Aorta (tissue), 5 donors: Measurements from ENCODE around the gene MGAT5B. TPM values are rescaled to one million over a fixed set of nuclear protein-coding genes. Genes with fewer than 3 reads are reported as not detected.

Source experiments
- ATAC-seq: fragments of 200-7000 bp; cut with Tn5 transposase; one replicate; pipeline ENCODE4 v1.9.1; 2022; ENCODE audit warnings: moderate library complexity; ENCODE audit not compliant: low FRiP score
- DNase-seq, 2 donors: peaks; one replicate each; pipeline ENCODE4 v3.0.0-alpha.2; 2020
- H3K27ac ChIP-seq, 2 donors: one replicate each; pipeline ENCODE4 v1.5.1; 2013; ENCODE audit warnings: low read length in 2 of 2, mild to moderate bottlenecking in 2 of 2, moderate library complexity in 2 of 2, control low read depth in 1 of 2, inconsistent platforms in 1 of 2, low read depth in 1 of 2
- H3K27me3 ChIP-seq, 2 donors: one replicate each; pipeline ENCODE4 v1.6.1; 2013; ENCODE audit warnings: control low read depth in 1 of 2, low read length in 1 of 2, mild to moderate bottlenecking in 1 of 2, moderate library complexity in 1 of 2; ENCODE audit not compliant: insufficient read depth in 2 of 2, control insufficient read depth in 1 of 2
- H3K36me3 ChIP-seq, 2 donors: one replicate each; pipeline ENCODE4 v1.6.1; 2013; ENCODE audit warnings: control low read depth in 1 of 2, low read length in 1 of 2, mild to moderate bottlenecking in 1 of 2; ENCODE audit not compliant: insufficient read depth in 2 of 2, control insufficient read depth in 1 of 2
- H3K4me1 ChIP-seq, 2 donors: one replicate each; pipeline ENCODE4 v1.6.1; 2013; ENCODE audit warnings: low read length in 2 of 2, control low read depth in 1 of 2, mild to moderate bottlenecking in 1 of 2, moderate library complexity in 1 of 2; ENCODE audit not compliant: insufficient read depth in 2 of 2, control insufficient read depth in 1 of 2
- H3K4me3 ChIP-seq, 2 donors: one replicate each; pipeline ENCODE4 v1.5.1; 2013; ENCODE audit warnings: low read length in 2 of 2, control low read depth in 1 of 2, mild to moderate bottlenecking in 1 of 2
- H3K9me3 ChIP-seq: one replicate; pipeline ENCODE4 v1.6.1; 2013; ENCODE audit warnings: mild to moderate bottlenecking, low read length; ENCODE audit not compliant: control insufficient read depth
- WGBS, 2 donors: extraction: QIAGEN DNeasy Blood & Tissue Kit; methylation state at CpG; one replicate each; pipeline ENCODE4 v1.1.7; 2013; 5-methylcytosine and 5-hydroxymethylcytosine counted together
- intact Hi-C, 2 donors: fragments of 100-400 bp; cut with DNase I; formaldehyde crosslinking; loops; one replicate each; pipeline versions ENCODE4 v1.14.2 to v1.15.0; 2022
- polyA plus RNA-seq, 2 donors: library from polyadenylated mRNA; stranded (reverse); fragments of 200-250 nt; gene quantifications; one replicate each; pipeline ENCODE4 v1.2.3, GENCODE V29; 2013
- total RNA-seq, 2 donors: library from RNA; stranded (reverse); fragmentation: NEBNext Ultra II Directional; extraction: Animal tissue kit (Norgen Biotek cat#: 25700); gene quantifications; one replicate each; pipeline ENCODE4 v1.2.1, GENCODE V29; 2021
- donor health status: healthy with polysubstance abuse.
- donor health status: Bipolar disorder and iron deficiency.
- donor health status: DM: no; HTN: no; CAD: no.
- donor health status: DM: no; HTN: no; CAD: no.
- donor health status: DM: yes; HTN: yes; CAD: no.

The MGAT5B gene
- total and polyA plus RNA-seq, 4 donors: 0.51 to 0.55 TPM; not detected in 2

DNA sequence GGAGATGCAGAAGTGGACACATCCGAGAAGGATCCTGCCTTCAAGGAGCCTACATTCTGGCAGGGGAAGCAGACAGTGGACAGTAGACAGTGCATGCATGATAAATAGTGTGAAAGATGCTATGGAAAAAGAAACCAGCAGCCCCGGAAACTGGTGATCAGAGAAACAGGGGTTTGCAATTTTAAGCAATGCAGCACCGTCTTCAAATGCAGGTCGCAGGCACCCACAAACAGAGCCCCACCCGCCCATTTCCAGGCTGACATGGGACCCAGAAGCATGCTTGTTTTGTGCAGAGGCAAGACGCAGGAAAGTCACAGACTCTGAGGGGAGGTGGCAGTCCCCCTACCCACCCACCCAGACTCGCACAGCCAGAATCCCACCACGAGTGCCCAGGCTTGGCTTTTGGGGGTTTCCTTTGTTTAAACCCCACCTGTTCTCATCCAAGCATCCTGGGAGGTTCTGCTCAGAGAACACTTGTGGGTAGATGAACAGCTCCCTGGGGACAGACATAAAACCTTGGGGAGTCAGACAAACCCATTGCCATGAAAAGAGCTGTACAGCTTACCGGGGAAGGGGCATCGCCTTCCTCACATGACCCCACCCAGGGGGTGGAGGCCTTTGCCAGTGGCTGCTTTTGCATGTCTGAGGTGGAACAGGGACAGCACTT is 114.3 kb downstream of the MGAT5B start:
- Histone ChIP-seq H3K4me1 (no peaks in the 10 kb centered on the region), H3K4me3 (no peak overlapping the region), H3K27me3 (no peaks in the 10 kb centered on the region), H3K36me3 (no peaks in the 10 kb centered on the region), H3K27ac (no peak overlapping the region), H3K9me3 (peaks cover 1% of the 10 kb centered on the region)
- ATAC-seq (no peak), DNase-seq (no peak)
- intact Hi-C loops: no loop called here
- WGBS, 2 donors: 72 to 78% methylated on average over 10 of the region's 10 CpGs

GRCh38 chr17:76983075-76983775 is 115.0 kb downstream of the MGAT5B start:
- no peak overlapping the region for H3K4me3 ChIP-seq
- intact Hi-C loops: no loop called here
- no peaks in the 10 kb centered on the region for H3K27me3 ChIP-seq
- H3K4me1 ChIP-seq: no peaks in the 10 kb centered on the region
- DNase-seq (no peak), ATAC-seq (peak; percentile 20)
- 43 to 47% methylated on average over 17 of the region's 17 CpGs for WGBS, 2 donors
- H3K36me3 ChIP-seq: no peaks in the 10 kb centered on the region
- H3K9me3 ChIP-seq: no peaks in the 10 kb centered on the region
- no peak overlapping the region for H3K27ac ChIP-seq

DNA sequence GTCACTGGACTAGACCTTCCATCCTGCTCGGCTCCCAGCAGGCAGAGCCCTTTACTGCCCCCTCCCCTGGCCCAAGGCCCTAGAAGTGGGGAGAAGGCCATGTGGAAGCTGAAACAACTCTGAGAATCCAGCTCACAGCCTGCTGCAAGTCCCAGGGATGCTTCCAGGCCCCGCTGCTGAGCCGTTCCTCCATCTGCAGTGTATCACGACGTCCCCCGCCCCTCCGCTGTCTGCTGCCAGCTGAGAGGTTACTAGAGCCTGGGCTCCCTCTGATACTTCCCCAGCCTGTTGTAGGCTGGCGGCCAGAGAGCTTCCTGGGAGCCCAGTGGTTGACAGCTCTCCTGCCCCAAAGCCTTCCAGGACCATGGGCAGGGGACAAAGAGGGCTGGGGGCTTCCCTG is 118.2 kb downstream of the MGAT5B start:
- 43 to 54% methylated on average over 8 of the region's 8 CpGs for WGBS, 2 donors
- Histone ChIP-seq H3K9me3 (no peaks in the 10 kb centered on the region), H3K4me3 (no peak overlapping the region), H3K4me1 (no peaks in the 10 kb centered on the region), H3K27ac (no peak overlapping the region), H3K36me3 (no peaks in the 10 kb centered on the region), H3K27me3 (no peaks in the 10 kb centered on the region)
- intact Hi-C loops: no loop called here
- ATAC-seq: no peak
- no peak for DNase-seq

DNA sequence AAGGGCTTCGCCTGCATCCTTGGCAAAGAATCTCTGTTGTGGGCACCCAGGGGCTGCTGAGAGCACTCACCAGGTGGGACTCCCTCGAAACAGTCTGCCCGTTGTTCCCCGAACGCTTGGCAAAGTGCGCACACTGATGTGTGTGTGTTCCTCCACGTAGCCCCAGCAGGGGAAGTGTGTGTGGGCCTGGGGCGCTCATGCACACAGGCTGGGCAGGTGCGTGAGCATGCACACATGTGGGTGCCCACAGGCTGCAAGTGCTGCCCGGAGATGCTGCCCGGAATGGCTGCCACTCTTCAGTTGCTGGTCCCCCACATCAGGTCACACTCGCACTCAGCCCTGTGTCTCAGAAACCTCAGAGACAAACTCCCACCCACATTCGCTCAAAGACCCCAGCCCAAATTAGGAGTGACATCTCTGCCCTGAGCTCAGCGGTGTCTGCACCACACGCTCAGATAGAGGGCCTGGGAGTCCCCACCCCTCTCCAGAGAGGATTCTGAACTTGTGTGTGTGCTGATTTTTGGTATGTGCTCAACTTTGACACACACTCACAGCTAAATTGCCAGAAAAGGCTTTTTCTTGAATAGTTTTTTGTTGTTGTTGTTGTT is 119.4 kb downstream of the MGAT5B start:
- intact Hi-C loops: no loop called here
- Histone ChIP-seq H3K27ac (no peak overlapping the region), H3K9me3 (no peaks in the 10 kb centered on the region), H3K4me1 (no peaks in the 10 kb centered on the region), H3K36me3 (no peaks in the 10 kb centered on the region), H3K27me3 (no peaks in the 10 kb centered on the region), H3K4me3 (no peak overlapping the region)
- peak; percentile 19 for ATAC-seq
- WGBS, 2 donors: 69 to 84% methylated on average over 15 of the region's 15 CpGs
- no peak for DNase-seq

GRCh38 chr17:76988796-76989195 is 120.6 kb downstream of the MGAT5B start:
- Histone ChIP-seq H3K4me3 (no peak overlapping the region), H3K36me3 (no peaks in the 10 kb centered on the region), H3K4me1 (no peaks in the 10 kb centered on the region), H3K27ac (no peak overlapping the region), H3K27me3 (no peaks in the 10 kb centered on the region), H3K9me3 (no peaks in the 10 kb centered on the region)
- DNase-seq (no peak), ATAC-seq (no peak)
- intact Hi-C loops: no loop called here
- WGBS, 2 donors: 78% methylated on average over 13 of the region's 13 CpGs

DNA sequence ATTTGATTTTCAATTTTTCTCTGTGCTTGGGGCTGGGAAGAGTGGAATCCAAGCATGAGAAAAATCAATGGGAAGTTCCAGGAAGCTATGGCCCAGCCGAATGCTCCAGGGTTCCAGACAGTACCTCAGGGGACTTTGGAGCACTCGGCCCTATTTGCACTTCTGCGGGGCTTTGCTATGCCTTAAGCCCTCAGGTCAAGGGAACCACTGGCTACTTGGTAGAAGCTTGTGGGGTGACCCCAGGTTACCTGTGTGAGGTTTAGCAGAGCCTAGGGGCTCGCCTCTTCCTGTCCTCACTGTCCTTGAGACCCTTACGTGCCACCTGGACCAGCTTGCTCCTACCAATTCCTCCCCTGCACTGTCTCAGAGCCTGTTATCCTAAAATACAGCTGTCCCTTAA is 121.3 kb downstream of the MGAT5B start:
- H3K27ac ChIP-seq: no peak overlapping the region
- no peaks in the 10 kb centered on the region for H3K9me3 ChIP-seq
- ATAC-seq (no peak), DNase-seq (no peak)
- no peaks in the 10 kb centered on the region for H3K36me3 ChIP-seq
- no peaks in the 10 kb centered on the region for H3K4me1 ChIP-seq
- WGBS, 2 donors: 54 to 61% methylated on average over 4 to 5 of the region's 5 CpGs
- intact Hi-C loops: no loop called here
- H3K4me3 ChIP-seq: no peak overlapping the region
- no peaks in the 10 kb centered on the region for H3K27me3 ChIP-seq

- WGBS, 2 donors: 37 to 39% methylated on average over 5 of the region's 5 CpGs
- Histone ChIP-seq H3K27me3 (no peaks in the 10 kb centered on the region), H3K27ac (no peak overlapping the region), H3K4me1 (no peaks in the 10 kb centered on the region), H3K9me3 (no peaks in the 10 kb centered on the region), H3K4me3 (no peak overlapping the region), H3K36me3 (no peaks in the 10 kb centered on the region)
- no peak for ATAC-seq
- no peak for DNase-seq
- intact Hi-C loops: no loop called here
Measured at GRCh38 chr17:76992891-76993290, 124.7 kb downstream of the MGAT5B start.

DNA sequence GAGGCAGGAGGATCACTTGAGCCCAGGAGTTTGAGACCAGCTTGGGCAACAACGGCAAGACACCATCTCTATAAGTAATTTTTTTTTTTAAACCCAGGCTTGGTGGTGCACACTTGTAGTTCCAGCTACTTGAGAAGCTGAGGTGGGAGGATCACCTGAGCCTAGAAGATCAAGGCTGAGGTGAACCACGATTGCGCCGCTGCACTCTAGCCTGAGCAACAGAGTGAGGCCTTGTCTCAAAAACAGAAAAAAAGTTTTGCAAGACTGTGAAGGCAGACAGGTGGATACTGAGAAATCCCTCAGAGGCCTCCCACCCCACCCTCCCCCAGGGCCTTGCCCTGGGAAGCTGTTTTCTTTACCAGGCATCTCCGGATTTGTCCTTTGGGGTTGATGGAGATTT is 125.4 kb downstream of the MGAT5B start:
- ATAC-seq (no peak), DNase-seq (no peak)
- no peaks in the 10 kb centered on the region for H3K9me3 ChIP-seq
- no peaks in the 10 kb centered on the region for H3K36me3 ChIP-seq
- H3K27ac ChIP-seq: no peak overlapping the region
- H3K27me3 ChIP-seq: no peaks in the 10 kb centered on the region
- H3K4me1 ChIP-seq: no peaks in the 10 kb centered on the region
- no peak overlapping the region for H3K4me3 ChIP-seq
- intact Hi-C loops: no loop called here
- WGBS, 2 donors: 38 to 53% methylated on average over 5 of the region's 5 CpGs

GRCh38 chr17:76994237-76994637 is 126.0 kb downstream of the MGAT5B start:
- intact Hi-C loops: no loop called here
- Histone ChIP-seq H3K36me3 (no peaks in the 10 kb centered on the region), H3K27me3 (no peaks in the 10 kb centered on the region), H3K4me1 (no peaks in the 10 kb centered on the region), H3K4me3 (no peak overlapping the region), H3K9me3 (no peaks in the 10 kb centered on the region), H3K27ac (no peak overlapping the region)
- no peak for ATAC-seq
- DNase-seq: no peak
- 42 to 47% methylated on average over 6 of the region's 6 CpGs for WGBS, 2 donors
